ENCODE results near the gene BCL2L11.

BCL2L11 gene

DNA sequence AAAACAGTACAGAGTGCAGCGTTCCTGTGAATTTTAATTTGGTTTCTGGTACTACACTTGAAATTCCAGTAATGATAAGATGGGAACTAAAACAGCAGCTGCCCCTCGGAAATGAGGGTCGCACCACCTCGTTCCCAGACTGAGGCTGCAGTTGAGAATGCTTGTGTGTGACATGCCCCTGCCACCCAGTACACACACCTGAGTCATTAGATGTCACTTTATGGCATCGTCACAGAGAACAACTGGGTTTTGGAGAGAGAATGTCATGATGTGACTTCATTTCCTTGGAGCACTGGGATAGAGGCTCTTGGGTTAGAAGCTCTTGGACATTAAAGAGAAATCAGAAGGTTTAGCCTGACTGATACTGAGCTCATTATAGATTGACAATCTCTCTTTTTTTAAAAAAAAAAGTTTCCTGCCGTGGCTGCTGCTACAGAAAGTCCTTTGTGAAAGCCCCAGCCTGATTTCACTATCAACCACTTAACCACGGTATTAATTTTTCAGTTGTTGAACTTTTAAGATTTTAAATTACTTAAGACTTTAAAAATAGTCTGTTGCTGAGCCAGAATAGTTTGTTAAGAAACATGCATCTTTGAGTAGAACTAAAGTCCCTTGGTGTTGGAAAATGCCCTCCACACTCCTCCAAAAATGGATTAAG lies 24.5 kb downstream of the BCL2L11 start:
- no peak for DNase-seq

DNA sequence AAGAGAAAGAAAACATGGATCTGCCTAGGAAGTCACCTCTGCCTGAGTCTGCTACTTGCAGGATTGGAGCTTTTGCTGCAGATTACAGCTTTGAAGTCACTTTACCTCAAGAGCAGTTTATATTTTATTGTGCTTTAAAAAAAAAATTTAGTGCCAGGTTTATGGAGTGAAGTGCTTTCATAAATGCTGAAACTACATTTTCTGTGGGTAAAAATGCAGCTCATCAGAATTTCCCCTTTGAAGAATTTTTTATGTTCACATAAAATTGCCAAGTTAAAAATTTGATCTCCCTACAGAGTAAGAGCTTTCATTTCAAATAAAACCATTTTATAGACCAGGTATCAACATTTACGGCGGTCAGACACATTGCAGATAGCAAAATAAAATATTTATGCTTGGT lies 25.2 kb downstream of the BCL2L11 start:
- no peak for DNase-seq

- no peak for DNase-seq
Measured at GRCh38 chr2:111148225-111148873, 27.6 kb downstream of the BCL2L11 start.

GRCh38 chr2:111148925-111149324 lies 28.2 kb downstream of the BCL2L11 start:
- no peak for DNase-seq

- no peak for DNase-seq
Measured at GRCh38 chr2:111149882-111150455, 29.3 kb downstream of the BCL2L11 start.

- DNase-seq, result no peak
Measured at GRCh38 chr2:111154758-111155157, 34.0 kb downstream of the BCL2L11 start.

GRCh38 chr2:111155610-111156009 lies 34.9 kb downstream of the BCL2L11 start:
- DNase-seq, result peak; percentile 40

GRCh38 chr2:111156529-111156928 lies 35.8 kb downstream of the BCL2L11 start:
- no peak for DNase-seq

DNA sequence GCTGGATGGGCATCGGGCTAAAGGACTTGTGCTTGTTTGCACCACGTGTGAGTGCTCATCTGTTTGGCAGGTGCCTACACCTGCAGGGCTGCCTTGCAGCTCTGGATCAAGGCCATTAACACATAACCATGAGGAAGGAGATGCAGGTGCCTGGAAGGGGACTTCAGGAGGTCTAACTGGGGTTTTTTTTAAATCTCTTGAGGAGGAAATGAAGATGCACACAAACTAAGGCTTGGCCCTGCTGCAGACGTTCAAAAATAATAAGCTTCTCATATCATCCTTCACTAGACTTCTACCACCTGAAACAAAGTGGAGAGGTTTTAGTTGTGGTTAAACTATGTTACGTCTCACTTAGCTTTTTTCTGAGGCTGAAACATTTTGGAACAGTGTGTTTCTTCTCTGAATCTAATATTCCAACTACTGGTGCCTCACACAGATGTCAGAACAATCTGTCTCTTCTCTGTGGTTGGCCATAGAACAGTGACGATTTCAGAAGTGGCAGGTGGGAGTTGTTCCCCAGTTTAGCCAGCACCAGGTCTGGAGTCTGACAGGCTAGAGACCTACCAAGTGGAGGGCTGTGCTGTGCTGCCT lies 36.5 kb downstream of the BCL2L11 start:
- DNase-seq, result peak; percentile 8

DNA sequence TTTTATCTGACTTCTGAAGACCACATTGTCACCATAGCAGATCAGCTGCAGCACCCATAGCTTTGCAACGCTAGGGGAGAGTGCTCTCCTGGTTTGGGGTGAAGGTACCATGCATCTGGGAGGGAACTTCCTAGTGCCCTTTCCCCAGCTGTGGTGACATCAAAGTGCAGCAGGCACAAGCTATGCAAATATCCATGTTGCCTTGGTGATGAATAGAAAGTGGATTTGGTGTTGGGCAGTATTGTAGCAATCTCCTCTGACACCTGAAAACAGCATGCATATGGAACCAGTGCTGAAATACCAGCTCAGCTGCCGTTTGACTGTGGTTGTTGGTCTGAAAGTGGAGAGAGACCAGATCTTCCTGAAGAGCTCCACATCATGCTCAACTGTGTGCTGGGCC lies 37.1 kb downstream of the BCL2L11 start:
- DNase-seq, result no peak

DNA sequence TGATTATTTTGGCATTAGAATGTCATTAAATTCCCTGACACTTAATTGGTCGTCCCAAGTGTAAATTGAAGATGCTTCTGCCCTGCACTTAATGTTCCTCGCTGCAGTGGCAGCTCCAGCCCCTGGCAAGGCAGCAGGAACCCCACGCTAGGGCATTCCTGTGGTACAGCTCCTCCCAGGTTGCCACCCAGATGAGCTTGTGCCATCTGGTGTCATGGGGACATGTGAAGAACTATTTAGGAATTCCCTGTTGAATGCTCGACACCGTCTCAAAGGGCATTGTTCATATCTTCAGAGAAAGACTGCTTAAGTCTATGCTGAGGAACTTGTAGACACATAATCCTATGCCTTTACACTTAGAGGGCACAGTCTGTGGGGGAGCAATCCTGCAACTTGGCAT lies 38.9 kb downstream of the BCL2L11 start:
- no peak for DNase-seq

GRCh38 chr2:111160758-111161157 lies 40.0 kb downstream of the BCL2L11 start:
- DNase-seq, result no peak

DNA sequence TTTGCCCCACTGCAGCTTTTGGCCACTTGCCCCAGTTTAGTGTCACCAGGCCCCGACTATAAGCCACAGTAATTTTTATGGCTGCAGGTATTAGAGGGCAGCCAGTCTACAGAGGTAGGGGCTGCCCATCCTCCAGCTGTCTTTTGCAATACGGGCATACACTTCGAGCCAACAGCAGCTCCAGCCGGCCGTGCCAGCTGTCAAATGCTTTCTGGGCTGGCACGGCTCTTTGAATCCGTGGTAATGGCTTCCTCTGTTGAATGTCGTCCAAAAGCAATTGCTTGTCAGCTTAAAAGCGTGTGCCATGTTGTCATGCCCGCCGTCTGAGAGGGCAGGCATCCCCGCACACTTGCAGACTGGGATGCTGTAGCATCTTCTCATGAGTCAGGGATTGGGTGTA lies 41.3 kb downstream of the BCL2L11 start:
- peak; percentile 96 for DNase-seq

GRCh38 chr2:111162718-111163331 lies 42.1 kb downstream of the BCL2L11 start:
- no peak for DNase-seq

DNA sequence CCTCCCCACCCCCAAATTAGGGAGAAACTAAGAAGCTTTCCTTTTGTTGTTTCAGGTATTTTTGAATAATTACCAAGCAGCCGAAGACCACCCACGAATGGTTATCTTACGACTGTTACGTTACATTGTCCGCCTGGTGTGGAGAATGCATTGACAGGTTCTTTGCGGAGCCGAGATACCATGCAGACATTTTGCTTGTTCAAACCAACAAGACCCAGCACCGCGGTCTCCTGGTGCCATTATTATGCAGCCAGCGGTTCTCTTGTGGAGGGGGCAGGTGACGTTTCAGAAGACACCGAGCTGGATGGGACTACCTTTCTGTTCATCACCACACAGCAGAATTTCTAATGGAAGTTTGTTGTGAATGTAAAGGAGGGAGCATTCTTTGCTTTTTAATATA lies 43.4 kb downstream of the BCL2L11 start:
- no peak for DNase-seq

DNA sequence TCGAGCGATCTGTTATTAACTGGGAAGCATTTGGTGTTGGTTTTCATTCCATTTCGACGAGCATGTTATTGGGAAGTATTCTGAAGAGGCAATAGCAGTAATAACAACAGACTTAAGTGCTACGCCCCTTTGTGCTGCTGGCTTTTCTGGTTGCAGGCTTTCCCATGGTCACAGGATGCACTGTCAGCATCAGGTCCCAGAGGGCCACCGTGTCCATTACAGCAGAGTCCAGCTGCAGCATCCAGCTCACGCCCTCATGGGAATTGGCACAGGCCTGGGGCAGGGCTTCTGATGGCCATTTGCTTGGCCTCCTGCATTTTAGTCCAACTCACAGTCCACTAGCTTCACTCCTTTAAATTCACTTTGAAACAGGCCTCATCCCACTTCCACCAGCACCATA lies 44.4 kb downstream of the BCL2L11 start:
- DNase-seq, result no peak

DNA sequence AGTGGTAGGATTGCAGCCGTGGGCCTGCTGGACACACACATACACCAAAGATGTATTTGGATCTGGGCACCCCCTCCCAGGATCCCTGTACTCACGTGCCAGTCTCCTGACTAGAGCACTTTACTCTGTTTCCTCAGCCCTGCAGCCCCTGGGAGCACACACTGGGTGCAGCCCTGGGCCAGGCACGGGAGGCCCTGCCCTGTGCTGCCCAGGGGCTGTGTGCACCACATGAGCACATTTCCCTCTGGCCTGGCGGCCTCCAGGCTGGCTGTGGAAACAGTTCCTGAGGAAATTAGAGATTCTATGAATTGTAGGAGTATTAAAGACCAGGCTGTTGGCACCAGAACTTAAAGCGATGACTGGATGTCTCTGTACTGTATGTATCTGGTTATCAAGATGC lies 45.4 kb downstream of the BCL2L11 start:
- no peak for DNase-seq

GRCh38 chr2:111167076-111167862 lies 46.6 kb downstream of the BCL2L11 start:
- DNase-seq, result no peak

DNA sequence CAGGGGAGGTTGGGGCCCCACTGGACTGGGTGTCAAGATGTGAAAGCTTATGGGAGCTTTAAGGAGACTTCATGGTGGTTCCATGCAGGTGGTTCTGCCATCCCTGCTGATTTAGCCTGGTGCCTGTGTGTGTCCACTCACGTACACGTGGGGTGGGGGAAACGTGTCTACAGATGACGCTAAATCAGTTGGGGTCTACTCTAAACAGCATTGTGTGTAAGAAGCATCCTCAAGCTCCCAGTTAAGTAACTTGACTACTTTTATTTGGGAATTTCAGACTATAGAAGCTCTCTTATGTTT lies 47.1 kb downstream of the BCL2L11 start:
- no peak for DNase-seq

- no peak for DNase-seq
Measured at GRCh38 chr2:111168528-111169239, 48.0 kb downstream of the BCL2L11 start.

- DNase-seq, result no peak
Measured at GRCh38 chr2:111169268-111169667, 48.6 kb downstream of the BCL2L11 start.

DNA sequence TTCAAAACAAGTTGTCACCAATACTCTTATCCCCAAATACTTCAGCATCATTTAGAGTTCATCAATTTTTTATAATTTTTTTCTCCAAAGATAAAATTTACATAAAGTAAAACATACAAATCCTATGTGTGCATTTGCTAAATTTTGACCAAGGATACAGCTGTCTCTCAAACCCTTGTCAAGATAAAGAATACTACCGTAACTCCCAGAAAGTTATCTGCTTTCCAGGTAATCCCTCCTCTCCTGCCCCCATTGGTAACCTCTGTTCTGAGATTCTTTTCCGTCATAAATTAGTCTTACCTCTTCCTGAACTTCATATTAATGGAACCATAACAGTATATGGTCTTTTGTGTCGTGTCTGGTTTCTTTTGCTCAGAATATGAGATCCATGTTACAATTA lies 49.2 kb downstream of the BCL2L11 start:
- no peak for DNase-seq

Data from NCI-H1105 treated with DMSO at 0.1 percent for 48 hours (cell line).